ENCODE measurements around the gene ZSWIM2.
"Not testable (repeated sequence)": the region's sequence is repeated elsewhere in the genome, so short reads cannot be mapped to it uniquely, and the experiment has no call there.

Gene ZSWIM2

GRCh38 chr2:186855216-186855615 is 6.2 kb upstream of the ZSWIM2 start:
- no peak for DNase-seq (ENCODE audit: low read depth)
- no peak overlapping the region for H3K4me3 ChIP-seq (ENCODE audit: low read depth, low read length)

GRCh38 chr2:186853951-186854350 is 5.0 kb upstream of the ZSWIM2 start:
- DNase-seq (ENCODE audit: low read depth), result no peak
- no peak overlapping the region for H3K4me3 ChIP-seq (ENCODE audit: low read depth, low read length)

- DNase-seq (ENCODE audit: low read depth), result no peak
- no peak overlapping the region for H3K4me3 ChIP-seq (ENCODE audit: low read depth, low read length)
Observed at GRCh38 chr2:186852508-186852907, 3.5 kb upstream of the ZSWIM2 start.

- no peak overlapping the region for H3K4me3 ChIP-seq (ENCODE audit: low read depth, low read length)
- DNase-seq (ENCODE audit: low read depth), result no peak
Observed at GRCh38 chr2:186842373-186842772, 6.6 kb downstream of the ZSWIM2 start.

- DNase-seq (ENCODE audit: low read depth), result peak; percentile 24
- H3K4me3 ChIP-seq (ENCODE audit: low read depth, low read length), result no peak overlapping the region
Observed at GRCh38 chr2:186841940-186842339, 7.0 kb downstream of the ZSWIM2 start.

GRCh38 chr2:186835628-186836027 is 13.3 kb downstream of the ZSWIM2 start:
- DNase-seq (ENCODE audit: low read depth), result peak; percentile 13
- H3K4me3 ChIP-seq (ENCODE audit: low read depth, low read length), result no peak overlapping the region

DNA sequence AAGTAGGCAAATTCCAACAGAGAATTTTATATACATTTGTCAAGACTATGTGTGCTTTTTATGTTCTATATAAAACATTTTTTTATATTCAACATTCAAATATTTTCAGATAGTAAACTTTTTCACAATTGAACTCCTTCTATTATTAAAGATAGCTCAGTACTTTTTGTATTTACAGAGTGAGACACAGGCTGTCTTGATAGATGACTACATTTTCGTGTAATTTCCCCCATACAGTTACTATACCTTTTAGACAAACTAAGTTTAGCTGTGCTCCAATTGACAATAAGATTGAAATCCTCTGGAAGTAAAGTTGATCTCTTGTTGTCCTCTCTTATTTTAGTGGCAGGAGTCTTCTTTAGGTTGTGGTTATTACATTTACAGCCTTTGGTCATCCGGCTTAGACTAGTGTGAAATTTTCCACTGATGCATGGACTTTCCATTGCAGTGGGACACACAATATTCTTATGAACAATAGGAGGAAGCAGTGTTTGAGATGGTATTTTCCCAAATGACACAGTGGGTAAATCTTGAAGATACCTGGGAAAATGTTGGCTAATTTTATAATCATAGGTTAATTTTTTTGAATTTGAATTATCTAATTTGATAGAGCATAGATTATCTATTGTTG is 21.0 kb downstream of the ZSWIM2 start:
- H3K4me3 ChIP-seq (ENCODE audit: low read depth, low read length), result no peak overlapping the region
- no peak for DNase-seq (ENCODE audit: low read depth)

- peak; percentile 11 for DNase-seq (ENCODE audit: low read depth)
- H3K4me3 ChIP-seq (ENCODE audit: low read depth, low read length), result no peak overlapping the region
Observed at GRCh38 chr2:186827411-186827810, 21.6 kb downstream of the ZSWIM2 start.

DNA sequence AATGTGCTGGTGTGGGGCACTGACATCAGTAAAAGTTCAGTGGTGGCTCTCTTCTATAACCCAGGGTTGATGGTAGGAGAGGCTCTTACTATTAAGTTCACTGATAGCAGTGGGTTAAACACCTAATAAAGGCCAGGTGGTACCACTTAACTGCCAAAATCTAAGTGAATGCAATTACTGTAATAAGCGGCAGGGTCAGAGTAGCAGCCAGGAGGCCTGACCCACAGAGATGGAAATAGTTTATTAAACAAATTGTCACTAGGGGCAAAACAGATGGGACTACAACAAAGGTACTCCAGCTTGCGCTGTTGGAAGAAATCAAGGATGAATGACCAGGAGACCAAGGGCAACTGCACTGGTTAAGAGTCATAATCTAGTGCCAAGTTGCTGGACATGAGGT is 26.6 kb downstream of the ZSWIM2 start:
- DNase-seq (ENCODE audit: low read depth), result no peak
- H3K4me3 ChIP-seq (ENCODE audit: low read depth, low read length), result no peak overlapping the region

DNA sequence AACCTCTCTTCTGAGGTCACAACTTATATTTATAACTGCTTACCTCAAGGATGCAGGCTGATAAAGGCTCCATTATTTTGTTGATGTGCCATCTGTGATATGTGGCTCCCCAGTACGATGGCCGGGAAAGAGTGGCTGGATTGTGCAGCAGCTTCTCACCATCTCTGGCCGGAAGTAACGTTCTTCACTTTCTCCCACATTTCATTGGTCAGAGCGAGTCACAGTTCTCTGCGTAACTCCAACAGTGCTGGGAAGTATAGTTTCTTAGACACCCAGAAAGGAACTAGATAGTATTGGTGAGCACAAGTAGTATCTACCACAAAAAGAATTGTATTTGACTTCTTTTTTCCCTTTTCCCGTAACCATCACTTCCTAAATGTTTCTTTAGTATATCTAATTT is 28.7 kb downstream of the ZSWIM2 start:
- H3K4me3 ChIP-seq (ENCODE audit: low read depth, low read length), result no peak overlapping the region
- no peak for DNase-seq (ENCODE audit: low read depth)

DNA sequence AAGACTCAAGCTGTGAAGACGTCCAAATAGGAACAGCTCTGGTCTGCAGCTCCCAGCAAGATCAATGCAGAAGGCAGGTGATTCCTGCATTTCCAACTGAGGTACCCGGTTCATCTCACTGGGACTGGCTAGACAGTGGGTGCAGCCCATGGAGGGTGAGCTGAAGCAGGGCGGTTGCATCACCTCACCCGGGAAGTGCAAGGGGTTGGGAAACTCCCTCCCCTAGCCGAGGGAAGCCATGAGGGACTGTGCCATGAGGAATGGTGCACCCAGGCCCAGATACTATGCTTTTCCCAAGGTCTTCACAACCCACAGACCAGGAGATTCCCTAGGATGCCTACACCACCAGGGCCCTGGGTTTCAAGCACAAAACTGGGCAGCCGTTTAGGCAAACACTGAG is 37.2 kb downstream of the ZSWIM2 start:
- H3K4me3 ChIP-seq (ENCODE audit: low read depth, low read length); DNase-seq (ENCODE audit: low read depth): not testable (repeated sequence)

- H3K4me3 ChIP-seq (ENCODE audit: low read depth, low read length), result no peak overlapping the region
- no peak for DNase-seq (ENCODE audit: low read depth)
Observed at GRCh38 chr2:186806591-186806990, 42.4 kb downstream of the ZSWIM2 start.

- not testable (repeated sequence) for H3K4me3 ChIP-seq (ENCODE audit: low read depth, low read length)
Observed at GRCh38 chr2:186798604-186799003, 50.4 kb downstream of the ZSWIM2 start.

GRCh38 chr2:186784930-186785329 is 64.0 kb downstream of the ZSWIM2 start:
- no peak for DNase-seq (ENCODE audit: low read depth)
- H3K4me3 ChIP-seq (ENCODE audit: low read depth, low read length), result no peak overlapping the region

More at GRCh38 chr2:186798604-186799003, 50.4 kb downstream of the ZSWIM2 start:
- not testable (repeated sequence) for DNase-seq (ENCODE audit: low read depth)

GRCh38 chr2:186783254-186783653 is 65.7 kb downstream of the ZSWIM2 start:
- DNase-seq (ENCODE audit: low read depth), result no peak
- H3K4me3 ChIP-seq (ENCODE audit: low read depth, low read length), result no peak overlapping the region

DNA sequence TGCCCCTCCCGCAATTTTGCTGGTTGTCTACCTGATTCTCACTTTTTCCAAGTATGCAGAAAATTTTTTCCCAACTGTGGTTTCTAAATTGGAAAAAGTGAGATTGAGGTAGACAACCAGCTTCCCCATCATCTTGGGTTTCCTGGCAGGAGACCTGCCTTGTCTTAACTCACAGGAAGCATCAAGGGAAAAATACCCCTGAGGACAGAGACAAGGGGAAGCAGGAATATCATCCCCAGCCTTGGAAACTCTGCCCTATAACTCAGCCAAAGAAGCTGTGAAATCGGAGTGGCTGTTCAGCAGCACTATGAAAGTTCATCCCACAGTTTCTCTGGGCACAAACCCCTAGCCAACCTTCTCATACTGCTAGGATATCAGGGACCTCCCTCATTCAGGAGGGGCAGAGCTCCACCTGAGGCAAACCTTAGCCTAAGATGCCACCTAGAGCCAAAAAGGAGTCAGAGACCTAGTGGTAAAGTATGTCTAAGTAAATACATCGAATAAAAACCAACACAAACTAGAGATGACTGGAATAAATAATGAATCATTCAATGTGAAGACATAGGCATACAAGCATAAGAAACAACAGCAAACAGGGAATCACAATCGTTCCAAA is 68.2 kb downstream of the ZSWIM2 start:
- H3K4me3 ChIP-seq (ENCODE audit: low read depth, low read length), result no peak overlapping the region
- no peak for DNase-seq (ENCODE audit: low read depth)
